Measurements from ENCODE around the gene TNFRSF8. TPM values are rescaled to one million over a fixed set of nuclear protein-coding genes. Genes with fewer than 3 reads are reported as not detected.

Gene TNFRSF8
- total RNA-seq, 1 experiment from 2014 or later = 0.13 TPM

GRCh38 chr1:12181568-12181967 is 118.5 kb downstream of the TNFRSF8 start:
- no peaks in the 10 kb centered on the region for H3K9me3 ChIP-seq (ENCODE audit: control insufficient read depth, insufficient read depth, low read depth, low read length)
- POLR2A ChIA-PET = interaction anchor here (0.6 kb wide), 2 partner anchors 21 to 84 kb away, joined by 3 to 5 read pairs; no protein-coding TSS in a partner anchor
- CTCF ChIA-PET = interaction anchor here (0.6 kb wide), 1 partner anchor 57 kb away, joined by 3 read pairs; no protein-coding TSS in a partner anchor
- intact Hi-C loops (cut with micrococcal nuclease; ENCODE audit: unreplicated experiment) = no loop called here
- H3K4me1 ChIP-seq (ENCODE audit: control insufficient read depth, insufficient read depth, low read length) = peaks cover 12% of the 10 kb centered on the region; the same call in 1 of the 2 replicates
- ATAC-seq (no peak), DNase-seq (ENCODE audit: low read depth, low spot score) (no peak)
- no peaks in the 10 kb centered on the region for H3K27me3 ChIP-seq (ENCODE audit: control insufficient read depth, insufficient read depth, low read length)
- no peaks in the 10 kb centered on the region for H3K36me3 ChIP-seq (ENCODE audit: control insufficient read depth, insufficient read depth, low read length)
- BruUV-seq (replicated peaks) = no TSS peak
- TF ChIP-seq SIN3A (IDR thresholded peaks at IDR 0.05; ENCODE audit: borderline replicate concordance, insufficient read depth, low read depth, low read length) = no peak
- no peak for TF ChIP-seq POLR2AphosphoS5 (IDR thresholded peaks at IDR 0.05; ENCODE audit: low read depth, low read length)
- no peak for TF ChIP-seq TCF7L2 (IDR thresholded peaks at IDR 0.05; ENCODE audit: low read depth, low read length)
- TF ChIP-seq CTCF (IDR thresholded peaks at IDR 0.05) = no peak
- no peak for TF ChIP-seq REST (IDR thresholded peaks at IDR 0.05; ENCODE audit: insufficient read depth in 1 of 2, low read depth in 2 of 2, low read length in 1 of 2)
- no peak overlapping the region for H3K27ac ChIP-seq (ENCODE audit: low read length)
- in situ Hi-C loops (cut with HindIII; ENCODE audit: low pct_unique_long_range_greater_than_20kb, low sequenced_read_pairs) = no loop called here
- H3K4me3 ChIP-seq (ENCODE audit: low read depth in 2 of 2, low read length in 2 of 2) = no peak overlapping the region

- intact Hi-C loops (cut with micrococcal nuclease; ENCODE audit: unreplicated experiment) = no loop called here
- TF ChIP-seq SIN3A (IDR thresholded peaks at IDR 0.05; ENCODE audit: borderline replicate concordance, insufficient read depth, low read depth, low read length) = no peak
- TF ChIP-seq REST (IDR thresholded peaks at IDR 0.05; ENCODE audit: insufficient read depth in 1 of 2, low read depth in 2 of 2, low read length in 1 of 2) = no peak
- TF ChIP-seq POLR2AphosphoS5 (IDR thresholded peaks at IDR 0.05; ENCODE audit: low read depth, low read length) = no peak
- TF ChIP-seq TCF7L2 (IDR thresholded peaks at IDR 0.05; ENCODE audit: low read depth, low read length) = no peak
- no peak for TF ChIP-seq CTCF (IDR thresholded peaks at IDR 0.05)
- peaks cover 12% of the 10 kb centered on the region; the same call in 1 of the 2 replicates for H3K4me1 ChIP-seq (ENCODE audit: control insufficient read depth, insufficient read depth, low read length)
- H3K4me3 ChIP-seq (ENCODE audit: low read depth in 2 of 2, low read length in 2 of 2) = no peak overlapping the region
- in situ Hi-C loops (cut with HindIII; ENCODE audit: low pct_unique_long_range_greater_than_20kb, low sequenced_read_pairs) = no loop called here
- no TSS peak for BruUV-seq (replicated peaks)
- DNase-seq (ENCODE audit: low read depth, low spot score) (no peak), ATAC-seq (no peak)
- no peak overlapping the region for H3K27ac ChIP-seq (ENCODE audit: low read length)
- H3K9me3 ChIP-seq (ENCODE audit: control insufficient read depth, insufficient read depth, low read depth, low read length) = no peaks in the 10 kb centered on the region
- no peaks in the 10 kb centered on the region for H3K36me3 ChIP-seq (ENCODE audit: control insufficient read depth, insufficient read depth, low read length)
- no peaks in the 10 kb centered on the region for H3K27me3 ChIP-seq (ENCODE audit: control insufficient read depth, insufficient read depth, low read length)
- CTCF ChIA-PET = interaction anchor here (0.6 kb wide), 1 partner anchor 58 kb away, joined by 3 read pairs; no protein-coding TSS in a partner anchor
- POLR2A ChIA-PET = no interaction called here
These were observed 119.4 kb downstream of the TNFRSF8 start for GRCh38 chr1:12182410-12182984.

Measured in Panc1 (cell line).